Glomerular endothelial cell (primary cell): ENCODE data around the gene GGT7. TPM values are rescaled to one million over a fixed set of nuclear protein-coding genes. Genes with fewer than 3 reads are reported as not detected.
A peak's percentile ranks its signal among the peaks of the same experiment; 100 is the strongest.
"Not testable (repeated sequence)": the region's sequence is repeated elsewhere in the genome, so short reads cannot be mapped to it uniquely, and the experiment has no call there.

ENCODE experiments used
- DNase-seq: peaks from one replicate; pipeline ENCODE4 v3.0.0-alpha.2; 2011; ENCODE audit warnings: low read depth, low spot score; ENCODE audit errors: extremely low read depth
- total RNA-seq: library from RNA; depleted of rRNA; stranded (reverse); fragments of >200 nt; gene quantifications from 2 replicates; pipeline ENCODE4 v1.2.3, GENCODE V29; 2015

GGT7 gene
- total RNA-seq, 1 donor from 2014 or later = 6.2 TPM

- no peak for DNase-seq
Measured at GRCh38 chr20:34849778-34850177, 22.9 kb downstream of the GGT7 start.

GRCh38 chr20:34848597-34848996, 24.1 kb downstream of the GGT7 start:
- no peak for DNase-seq

GRCh38 chr20:34843421-34843820, 29.2 kb downstream of the GGT7 start:
- no peak for DNase-seq

GRCh38 chr20:34842143-34842542, 30.5 kb downstream of the GGT7 start:
- no peak for DNase-seq

GRCh38 chr20:34834459-34834893, 38.2 kb downstream of the GGT7 start:
- peak; percentile 29 for DNase-seq

GRCh38 chr20:34831936-34832335, 40.7 kb downstream of the GGT7 start:
- no peak for DNase-seq

- DNase-seq = no peak
Measured at GRCh38 chr20:34829191-34829590, 43.5 kb downstream of the GGT7 start.

GRCh38 chr20:34825530-34826362, 46.9 kb downstream of the GGT7 start, which contains the start of gene NCOA6:
Gene NCOA6, minus strand, starts transcription at chr20:34825651. Its CDS starts 43,296 bp downstream, at chr20:34782355.
- DNase-seq = no peak

GRCh38 chr20:34824806-34825529, 47.7 kb downstream of the GGT7 start:
- DNase-seq = no peak

- no peak for DNase-seq
Measured at GRCh38 chr20:34824452-34824805, 48.2 kb downstream of the GGT7 start.

- no peak for DNase-seq
Measured at GRCh38 chr20:34824026-34824425, 48.6 kb downstream of the GGT7 start.

- DNase-seq = no peak
Measured at GRCh38 chr20:34820805-34821578, 51.7 kb downstream of the GGT7 start.

GRCh38 chr20:34817801-34818200, 54.9 kb downstream of the GGT7 start:
- DNase-seq = no peak

GRCh38 chr20:34817072-34817471, 55.6 kb downstream of the GGT7 start:
- DNase-seq = no peak

- DNase-seq = no peak
Measured at GRCh38 chr20:34815636-34816035, 57.0 kb downstream of the GGT7 start.

GRCh38 chr20:34808583-34808982, 64.1 kb downstream of the GGT7 start:
- DNase-seq = no peak

GRCh38 chr20:34807944-34808465, 64.7 kb downstream of the GGT7 start:
- not testable (repeated sequence) for DNase-seq

- no peak for DNase-seq
Measured at GRCh38 chr20:34806255-34806654, 66.4 kb downstream of the GGT7 start.

GRCh38 chr20:34798871-34799270, 73.8 kb downstream of the GGT7 start:
- DNase-seq = no peak

GRCh38 chr20:34798328-34798727, 74.3 kb downstream of the GGT7 start:
- DNase-seq = no peak
